SJCRH30 (cell line): ENCODE measurements around the gene SP1. TPM values are rescaled to one million over a fixed set of nuclear protein-coding genes. Genes with fewer than 3 reads are reported as not detected.
"Not testable (repeated sequence)": the region's sequence is repeated elsewhere in the genome, so short reads cannot be mapped to it uniquely, and the experiment has no call there.

ENCODE experiments used
- DNase-seq, 2 experiments: peaks; one replicate each; pipeline ENCODE4 v3.0.0-alpha.2; 2015 to 2020
- H3K27ac ChIP-seq: fragments of 250-450 bp; sonication (Bioruptor Pico); 2 replicates; pipeline ENCODE4 v1.5.1; 2020; ENCODE audit warnings: mild to moderate bottlenecking, moderate library complexity
- H3K27me3 ChIP-seq: fragments of 250-450 bp; sonication (Bioruptor Pico); 2 replicates; pipeline ENCODE4 v1.5.1; 2020; ENCODE audit warnings: mild to moderate bottlenecking, moderate library complexity
- H3K36me3 ChIP-seq: fragments of 250-450 bp; sonication (Bioruptor Pico); 2 replicates; pipeline ENCODE4 v1.5.1; 2020; ENCODE audit warnings: mild to moderate bottlenecking, moderate library complexity
- H3K4me1 ChIP-seq: fragments of 250-450 bp; sonication (Bioruptor Pico); 2 replicates; pipeline ENCODE4 v1.5.1; 2020; ENCODE audit warnings: mild to moderate bottlenecking, moderate library complexity
- H3K4me3 ChIP-seq: fragments of 250-450 bp; sonication (Bioruptor Pico); 2 replicates; pipeline ENCODE4 v1.5.1; 2020; ENCODE audit warnings: mild to moderate bottlenecking, moderate library complexity
- H3K9me3 ChIP-seq: fragments of 250-450 bp; sonication (Bioruptor Pico); replicated peaks from 2 replicates; pipeline ENCODE4 v1.5.1; 2020; ENCODE audit warnings: mild to moderate bottlenecking, moderate library complexity
- total RNA-seq: library from RNA; depleted of rRNA; stranded (reverse); fragments of >200 nt; shearing (Covaris generic); gene quantifications from 2 replicates; pipeline ENCODE4 v1.2.3, GENCODE V29; 2014; rRNA removed

Gene SP1
- 50.2 and 53.1 TPM in 2 replicates for total RNA-seq

DNA sequence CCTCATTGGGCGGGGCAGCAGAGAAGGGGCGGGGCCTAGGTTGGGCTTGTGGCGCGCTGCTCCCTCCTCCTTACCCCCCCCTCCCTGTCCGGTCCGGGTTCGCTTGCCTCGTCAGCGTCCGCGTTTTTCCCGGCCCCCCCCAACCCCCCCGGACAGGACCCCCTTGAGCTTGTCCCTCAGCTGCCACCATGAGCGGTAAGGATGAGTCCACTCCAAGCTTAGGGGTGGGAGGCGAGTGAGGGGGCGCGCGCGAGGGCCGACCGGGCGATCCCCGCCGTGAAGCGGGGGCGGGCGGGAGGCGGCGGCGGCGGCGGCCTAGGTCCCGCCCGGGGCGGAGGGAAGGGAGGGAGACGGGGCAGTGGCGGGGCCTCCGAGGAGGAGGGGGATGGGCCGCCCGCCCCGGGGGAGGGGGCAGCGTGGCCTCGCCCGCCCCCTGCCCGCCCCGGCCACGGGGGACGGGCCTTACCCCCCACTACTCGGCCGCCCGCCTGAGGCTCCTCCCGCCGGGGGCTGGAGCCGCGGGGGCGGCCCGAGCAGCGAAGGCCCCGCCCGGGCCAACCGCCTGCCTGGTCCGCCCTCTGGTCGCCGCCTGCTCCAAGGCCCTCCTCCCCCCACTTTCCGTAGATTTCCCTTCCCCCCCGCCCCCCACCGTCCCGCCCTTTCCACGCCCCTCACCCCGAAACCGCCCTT lies at the start of gene SP1:
TSS of gene SP1 (plus strand) at position 73 of the 690 bp plus-strand sequence. CDS start at position 189, 116 bp downstream.
- no peaks in the 10 kb centered on the region for H3K9me3 ChIP-seq

GRCh38 chr12:53330671-53331070 lies 49.3 kb upstream of the SP1 start:
- DNase-seq: no peak
- Histone ChIP-seq H3K27ac (no peak overlapping the region), H3K27me3 (peaks cover 25% of the 10 kb centered on the region), H3K4me1 (no peaks in the 10 kb centered on the region), H3K9me3 (no peaks in the 10 kb centered on the region), H3K4me3 (no peak overlapping the region), H3K36me3 (no peaks in the 10 kb centered on the region)

More for the DNA sequence above, at the start of gene SP1:
- Histone ChIP-seq H3K27me3 (no peaks in the 10 kb centered on the region), H3K27ac (peak within 1 kb of the TSS; percentile 86), H3K4me1 (peaks cover 7% of the 10 kb centered on the region; the same call in 1 of the 2 replicates), H3K36me3 (peaks cover 33% of the 10 kb centered on the region), H3K4me3 (peak within 1 kb of the TSS; percentile 64)
- peak; percentile 89 to 90 for DNase-seq

DNA sequence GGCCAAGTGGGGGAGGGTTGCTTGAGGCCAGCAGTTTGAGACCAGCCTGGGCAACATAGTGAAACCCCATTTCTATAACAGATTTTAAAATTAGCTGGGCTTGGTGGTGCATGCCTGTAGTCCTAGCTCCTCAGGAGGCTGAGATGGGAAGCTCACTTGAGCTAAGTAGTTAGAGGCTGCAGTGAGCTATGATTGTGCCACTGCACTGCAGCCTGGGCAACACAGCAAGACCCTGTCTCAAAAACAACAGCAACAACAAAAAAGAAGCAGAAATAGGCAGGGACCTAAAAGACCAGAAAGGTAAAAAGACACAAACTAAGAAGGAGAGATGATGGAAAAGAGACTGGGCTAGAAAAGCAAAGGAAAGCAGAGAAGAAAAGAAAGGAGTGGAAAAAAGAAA lies 47.6 kb upstream of the SP1 start:
- not testable (repeated sequence) for DNase-seq, H3K36me3 ChIP-seq, H3K27ac ChIP-seq, H3K4me1 ChIP-seq, H3K4me3 ChIP-seq, H3K9me3 ChIP-seq
- H3K27me3 ChIP-seq: peaks cover 35% of the 10 kb centered on the region

- peaks cover 2% of the 10 kb centered on the region; the same call in 1 of the 2 replicates for H3K4me1 ChIP-seq
- H3K4me3 ChIP-seq: no peak overlapping the region
- H3K9me3 ChIP-seq: no peaks in the 10 kb centered on the region
- no peak overlapping the region for H3K27ac ChIP-seq
- DNase-seq: no peak
- H3K27me3 ChIP-seq: peaks cover 35% of the 10 kb centered on the region
- no peaks in the 10 kb centered on the region for H3K36me3 ChIP-seq
These were observed 47.2 kb upstream of the SP1 start for GRCh38 chr12:53332744-53333143.

- no peaks in the 10 kb centered on the region for H3K9me3 ChIP-seq
- H3K4me3 ChIP-seq: no peak overlapping the region
- no peaks in the 10 kb centered on the region for H3K36me3 ChIP-seq
- peaks cover 5% of the 10 kb centered on the region; the same call in 1 of the 2 replicates for H3K4me1 ChIP-seq
- no peak for DNase-seq
- H3K27ac ChIP-seq: no peak overlapping the region
- H3K27me3 ChIP-seq: peaks cover 39% of the 10 kb centered on the region
These were observed 46.7 kb upstream of the SP1 start for GRCh38 chr12:53333289-53333688.

GRCh38 chr12:53333845-53334244 lies 46.1 kb upstream of the SP1 start:
- H3K4me3 ChIP-seq: no peak overlapping the region
- peaks cover 6% of the 10 kb centered on the region; the same call in 1 of the 2 replicates for H3K4me1 ChIP-seq
- H3K9me3 ChIP-seq: no peaks in the 10 kb centered on the region
- H3K36me3 ChIP-seq: no peaks in the 10 kb centered on the region
- H3K27me3 ChIP-seq: peaks cover 45% of the 10 kb centered on the region
- no peak for DNase-seq
- no peak overlapping the region for H3K27ac ChIP-seq

DNA sequence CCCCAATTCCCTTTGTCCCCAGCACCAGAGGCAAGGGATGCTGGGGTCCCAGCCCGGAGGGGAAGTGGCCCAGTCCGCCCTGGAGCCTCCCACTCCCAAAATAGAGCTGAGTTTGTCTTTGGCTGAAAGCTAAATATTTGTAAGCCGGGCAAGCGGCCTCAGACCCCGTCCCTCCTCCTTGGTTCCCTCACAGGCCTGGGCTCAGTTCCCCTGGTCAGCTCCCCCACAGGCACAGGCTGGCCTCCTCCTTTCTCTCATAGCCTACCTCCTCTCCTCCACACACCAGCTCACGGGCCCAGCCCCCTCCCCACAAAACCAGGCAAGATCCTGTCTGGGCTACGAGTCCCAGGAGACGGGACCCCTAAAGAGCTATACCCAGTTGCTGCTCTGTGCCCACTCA lies 45.2 kb upstream of the SP1 start:
- peaks cover 45% of the 10 kb centered on the region for H3K27me3 ChIP-seq

DNA sequence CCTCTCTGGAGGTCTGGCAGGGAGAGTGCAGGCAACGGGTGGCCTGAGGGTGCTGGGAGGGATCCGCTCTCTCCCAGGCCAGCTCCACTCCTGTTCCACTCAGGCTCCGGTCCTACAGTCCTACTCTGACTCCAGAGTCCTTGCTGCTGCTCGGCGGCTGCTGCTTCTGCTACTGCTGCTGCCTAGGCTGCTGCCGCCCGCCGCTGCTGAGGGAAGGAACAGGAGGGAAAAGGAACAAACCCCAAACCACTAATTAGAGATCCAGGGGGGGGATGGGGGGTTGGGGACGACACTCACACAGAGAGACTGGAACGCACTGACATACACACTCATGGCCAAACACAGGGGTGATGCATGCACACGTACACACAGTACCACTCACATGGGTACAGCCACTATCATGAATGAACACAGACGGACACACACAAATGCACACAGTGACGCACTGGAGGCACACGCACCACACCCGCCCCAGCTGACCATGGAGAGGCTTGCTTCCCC lies 43.7 kb upstream of the SP1 start, which contains the start of gene SP7:
TSS of gene SP7 (minus strand) at position 174 of the 501 bp plus-strand sequence. CDS start 708 bp downstream, outside the sequence.
- no peak for DNase-seq
- Histone ChIP-seq H3K27ac (no peak within 1 kb of the TSS), H3K27me3 (peaks cover 45% of the 10 kb centered on the region), H3K9me3 (no peaks in the 10 kb centered on the region), H3K36me3 (no peaks in the 10 kb centered on the region), H3K4me3 (no peak within 1 kb of the TSS), H3K4me1 (peaks cover 6% of the 10 kb centered on the region; the same call in 1 of the 2 replicates)

More for the DNA sequence above, 45.2 kb upstream of the SP1 start:
- DNase-seq: no peak
- H3K36me3 ChIP-seq: no peaks in the 10 kb centered on the region
- no peak overlapping the region for H3K4me3 ChIP-seq
- H3K27ac ChIP-seq: no peak overlapping the region
- no peaks in the 10 kb centered on the region for H3K9me3 ChIP-seq
- peaks cover 6% of the 10 kb centered on the region; the same call in 1 of the 2 replicates for H3K4me1 ChIP-seq

- Histone ChIP-seq H3K4me3 (no peak overlapping the region), H3K4me1 (peaks cover 6% of the 10 kb centered on the region; the same call in 1 of the 2 replicates), H3K9me3 (no peaks in the 10 kb centered on the region), H3K27ac (no peak overlapping the region), H3K27me3 (peaks cover 42% of the 10 kb centered on the region), H3K36me3 (no peaks in the 10 kb centered on the region)
- DNase-seq: no peak
These were observed 42.0 kb upstream of the SP1 start for GRCh38 chr12:53338017-53338416.

DNA sequence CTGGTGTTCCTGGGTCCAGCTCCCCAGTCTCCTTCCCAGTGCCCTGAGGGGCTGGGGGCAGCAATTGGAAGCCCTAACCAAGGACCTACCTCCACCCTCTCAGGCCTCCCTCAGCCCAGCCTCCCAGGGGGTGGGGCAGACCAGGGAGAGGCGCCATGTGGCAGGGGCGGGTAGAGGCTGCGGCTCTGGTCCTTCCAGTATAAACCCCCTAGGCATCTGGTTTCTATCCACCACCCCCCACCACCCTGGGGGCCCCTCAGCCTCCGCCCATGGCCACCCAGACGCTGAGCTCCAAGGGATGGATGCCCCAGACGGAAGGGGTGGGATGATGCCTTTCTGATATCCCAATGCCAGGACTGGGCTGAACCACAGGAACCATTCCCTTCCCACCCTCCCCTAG lies 41.1 kb upstream of the SP1 start:
- H3K9me3 ChIP-seq: no peaks in the 10 kb centered on the region
- no peaks in the 10 kb centered on the region for H3K36me3 ChIP-seq
- H3K4me3 ChIP-seq: no peak overlapping the region
- H3K27me3 ChIP-seq: peaks cover 35% of the 10 kb centered on the region
- no peak overlapping the region for H3K27ac ChIP-seq
- peaks cover 6% of the 10 kb centered on the region; the same call in 1 of the 2 replicates for H3K4me1 ChIP-seq
- peak; percentile 25 to 38 for DNase-seq

- no peaks in the 10 kb centered on the region for H3K9me3 ChIP-seq
- H3K4me3 ChIP-seq: no peak overlapping the region
- peaks cover 31% of the 10 kb centered on the region for H3K27me3 ChIP-seq
- DNase-seq: no peak
- no peaks in the 10 kb centered on the region for H3K36me3 ChIP-seq
- H3K27ac ChIP-seq: no peak overlapping the region
- peaks cover 7% of the 10 kb centered on the region for H3K4me1 ChIP-seq
These were observed 39.6 kb upstream of the SP1 start for GRCh38 chr12:53340398-53340797.

- Histone ChIP-seq H3K27ac (no peak overlapping the region), H3K4me3 (no peak overlapping the region), H3K4me1 (peaks cover 9% of the 10 kb centered on the region), H3K36me3 (no peaks in the 10 kb centered on the region), H3K27me3 (peaks cover 4% of the 10 kb centered on the region; the same call in 1 of the 2 replicates), H3K9me3 (no peaks in the 10 kb centered on the region)
- DNase-seq: no peak
These were observed 36.5 kb upstream of the SP1 start for GRCh38 chr12:53343449-53343848.

DNA sequence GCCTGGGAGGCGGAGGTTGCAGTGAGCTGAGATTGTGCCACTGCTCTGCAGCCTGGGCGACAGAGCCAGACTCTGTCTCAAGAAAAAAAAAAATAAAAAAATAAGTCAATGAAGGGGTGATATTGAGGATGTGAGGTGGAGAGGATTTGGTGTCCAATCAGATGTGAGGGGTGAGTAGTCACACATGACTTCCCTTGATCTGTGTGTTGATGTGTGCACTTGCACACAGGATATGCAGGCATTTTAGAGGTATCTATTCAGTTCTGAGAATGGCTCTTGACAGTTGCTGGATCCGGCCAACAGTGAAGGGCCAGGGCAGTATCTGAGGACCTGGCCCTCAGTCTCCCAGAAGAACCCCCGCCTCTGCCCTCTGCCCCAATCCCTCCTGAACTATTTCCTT lies 36.0 kb upstream of the SP1 start:
- H3K4me1 ChIP-seq: peaks cover 9% of the 10 kb centered on the region
- H3K9me3 ChIP-seq: no peaks in the 10 kb centered on the region
- H3K27ac ChIP-seq: no peak overlapping the region
- DNase-seq: no peak
- H3K4me3 ChIP-seq: no peak overlapping the region
- no peaks in the 10 kb centered on the region for H3K36me3 ChIP-seq
- H3K27me3 ChIP-seq: no peaks in the 10 kb centered on the region

GRCh38 chr12:53344487-53344823 lies 35.5 kb upstream of the SP1 start:
- H3K27ac ChIP-seq: no peak overlapping the region
- DNase-seq: no peak

DNA sequence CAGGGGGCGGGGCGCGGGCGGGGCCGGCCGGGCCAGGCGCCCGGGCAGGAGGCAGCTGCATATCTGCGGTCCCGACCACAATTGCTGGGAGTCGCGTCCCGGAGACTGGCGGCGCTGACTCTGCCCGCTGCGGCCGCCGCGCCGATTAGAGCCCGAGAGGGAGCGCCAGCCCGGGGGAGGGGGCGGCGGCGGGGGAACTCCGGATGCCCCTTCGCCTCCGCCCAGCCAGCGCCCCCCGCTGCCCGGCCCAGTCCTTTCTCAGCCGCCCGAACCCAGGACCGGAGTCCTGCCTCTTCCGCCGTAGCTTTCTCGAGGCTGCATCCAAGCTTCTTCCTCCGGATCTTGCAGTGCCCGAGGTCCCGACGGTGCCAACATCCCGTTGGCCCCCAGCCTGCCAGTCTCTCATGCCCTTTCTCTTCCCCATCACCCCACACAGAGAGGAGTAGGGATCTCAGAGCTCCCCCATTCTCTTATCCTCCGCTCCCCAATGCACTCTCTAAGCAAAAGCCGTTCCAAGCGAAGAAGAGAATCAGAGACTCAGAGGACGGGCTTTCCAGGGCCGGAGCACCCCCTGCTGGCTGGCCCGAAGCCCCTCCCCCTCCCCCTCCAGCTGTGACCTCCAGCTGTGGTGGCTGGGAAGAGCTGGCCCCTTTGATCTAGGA lies 35.0 kb upstream of the SP1 start:
- H3K36me3 ChIP-seq: no peaks in the 10 kb centered on the region
- H3K27ac ChIP-seq: peak overlapping the region; percentile 43; the same call in 1 of the 2 replicates
- no peaks in the 10 kb centered on the region for H3K9me3 ChIP-seq
- H3K27me3 ChIP-seq: no peaks in the 10 kb centered on the region
- DNase-seq: peak; percentile 78 to 83
- H3K4me1 ChIP-seq: peaks cover 9% of the 10 kb centered on the region
- peak overlapping the region; percentile 72 for H3K4me3 ChIP-seq

More at GRCh38 chr12:53344487-53344823, 35.5 kb upstream of the SP1 start:
- H3K36me3 ChIP-seq: no peaks in the 10 kb centered on the region
- peak overlapping the region; percentile 72 for H3K4me3 ChIP-seq
- H3K9me3 ChIP-seq: no peaks in the 10 kb centered on the region
- no peaks in the 10 kb centered on the region for H3K27me3 ChIP-seq
- peaks cover 9% of the 10 kb centered on the region for H3K4me1 ChIP-seq
